HG03520 (cell line): ENCODE data around the gene MYBPC2.

Experiments used
- ATAC-seq: cut with Tn5 transposase; IDR thresholded peaks from one replicate; pipeline ENCODE4 v1.9.1; 2021; ENCODE audit warnings: mild to moderate bottlenecking, moderate library complexity; ENCODE audit not compliant: unreplicated experiment

MYBPC2 gene

GRCh38 chr19:50513746-50514345, 81.2 kb downstream of the MYBPC2 start, which contains the start of gene ASPDH:
TSS of gene ASPDH (minus strand) at chr19:50513913. CDS start at chr19:50513823, 90 bp downstream.
- no peak for ATAC-seq

GRCh38 chr19:50514346-50515167, 81.9 kb downstream of the MYBPC2 start:
- no peak for ATAC-seq

GRCh38 chr19:50515168-50515561, 82.5 kb downstream of the MYBPC2 start:
- ATAC-seq: no peak
